HFF-Myc (cell line): ENCODE measurements around the gene SHTN1.

Experiments used
- DNase-seq: peaks from one replicate; pipeline ENCODE4 v3.0.0-alpha.2; 2011; ENCODE audit warnings: low read depth; ENCODE audit errors: extremely low read depth
- H3K4me3 ChIP-seq: replicated peaks from 2 replicates; pipeline ENCODE4 v1.5.1; 2011; ENCODE audit warnings: low read depth, mild to moderate bottlenecking, control low read depth, low read length
- TF ChIP-seq, protein P1 (sequence below): IDR thresholded peaks from 2 replicates; pipeline ENCODE4 v1.5.1; 2012; ENCODE audit warnings: mild to moderate bottlenecking, low read depth, low read length, control low read depth; ENCODE audit errors: missing control alignments

SHTN1 gene

DNA sequence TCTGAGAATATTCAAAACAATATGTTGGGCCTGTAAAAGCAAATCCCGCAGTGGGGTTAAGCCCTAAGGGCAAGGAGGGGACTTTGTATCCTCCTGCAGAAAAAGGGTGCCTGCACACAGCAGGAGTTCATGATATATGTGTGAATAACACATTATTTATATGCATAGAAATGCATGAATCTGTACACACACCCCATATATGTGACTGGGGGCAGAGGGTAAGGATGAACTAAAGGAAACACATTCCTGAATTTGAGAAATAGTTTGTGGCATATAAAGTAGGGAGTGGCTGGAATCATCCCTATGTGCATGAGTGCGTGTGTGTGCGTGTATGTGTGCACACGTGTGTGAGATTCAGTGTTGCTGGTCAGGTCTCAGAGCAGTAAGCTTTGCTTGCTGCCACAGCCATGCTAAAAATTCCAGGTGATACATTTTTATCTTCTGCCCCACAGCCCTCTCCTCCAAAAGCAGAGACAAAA, 136.8 kb downstream of the SHTN1 start:
- TF ChIP-seq, protein P1, sequence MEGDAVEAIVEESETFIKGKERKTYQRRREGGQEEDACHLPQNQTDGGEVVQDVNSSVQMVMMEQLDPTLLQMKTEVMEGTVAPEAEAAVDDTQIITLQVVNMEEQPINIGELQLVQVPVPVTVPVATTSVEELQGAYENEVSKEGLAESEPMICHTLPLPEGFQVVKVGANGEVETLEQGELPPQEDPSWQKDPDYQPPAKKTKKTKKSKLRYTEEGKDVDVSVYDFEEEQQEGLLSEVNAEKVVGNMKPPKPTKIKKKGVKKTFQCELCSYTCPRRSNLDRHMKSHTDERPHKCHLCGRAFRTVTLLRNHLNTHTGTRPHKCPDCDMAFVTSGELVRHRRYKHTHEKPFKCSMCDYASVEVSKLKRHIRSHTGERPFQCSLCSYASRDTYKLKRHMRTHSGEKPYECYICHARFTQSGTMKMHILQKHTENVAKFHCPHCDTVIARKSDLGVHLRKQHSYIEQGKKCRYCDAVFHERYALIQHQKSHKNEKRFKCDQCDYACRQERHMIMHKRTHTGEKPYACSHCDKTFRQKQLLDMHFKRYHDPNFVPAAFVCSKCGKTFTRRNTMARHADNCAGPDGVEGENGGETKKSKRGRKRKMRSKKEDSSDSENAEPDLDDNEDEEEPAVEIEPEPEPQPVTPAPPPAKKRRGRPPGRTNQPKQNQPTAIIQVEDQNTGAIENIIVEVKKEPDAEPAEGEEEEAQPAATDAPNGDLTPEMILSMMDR: no peak
- DNase-seq: no peak
- H3K4me3 ChIP-seq: no peak overlapping the region

DNA sequence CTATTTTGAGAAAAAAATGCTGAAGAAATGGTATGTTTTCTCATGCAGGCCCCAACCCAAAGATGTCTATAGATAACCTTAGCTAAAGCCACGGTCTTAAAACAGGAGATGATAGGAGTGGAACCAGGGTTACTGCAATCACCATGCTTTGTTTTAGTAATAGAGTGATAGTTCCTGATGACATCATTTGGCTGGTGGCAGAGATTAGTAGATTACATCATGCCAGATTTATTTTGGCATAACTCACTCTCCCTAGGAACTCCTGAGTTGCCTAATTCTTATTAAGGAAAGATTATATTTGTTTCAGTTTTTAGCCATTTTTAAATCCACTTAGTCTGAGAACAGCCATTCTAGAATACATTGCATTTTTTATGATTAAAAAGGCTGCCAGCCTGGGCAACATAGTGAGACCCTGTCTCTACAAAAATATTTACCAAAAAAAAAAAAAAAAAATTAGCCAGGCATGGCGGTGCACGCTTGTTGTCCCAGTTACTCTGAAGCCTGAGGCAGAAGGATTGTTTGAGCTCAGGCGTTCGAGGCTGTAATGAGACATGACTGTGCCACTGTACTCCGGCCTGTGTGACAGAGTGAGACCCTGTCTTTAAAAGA, 137.9 kb downstream of the SHTN1 start:
- H3K4me3 ChIP-seq: no peak overlapping the region
- no peak for DNase-seq
- TF ChIP-seq, protein P1: no peak

DNA sequence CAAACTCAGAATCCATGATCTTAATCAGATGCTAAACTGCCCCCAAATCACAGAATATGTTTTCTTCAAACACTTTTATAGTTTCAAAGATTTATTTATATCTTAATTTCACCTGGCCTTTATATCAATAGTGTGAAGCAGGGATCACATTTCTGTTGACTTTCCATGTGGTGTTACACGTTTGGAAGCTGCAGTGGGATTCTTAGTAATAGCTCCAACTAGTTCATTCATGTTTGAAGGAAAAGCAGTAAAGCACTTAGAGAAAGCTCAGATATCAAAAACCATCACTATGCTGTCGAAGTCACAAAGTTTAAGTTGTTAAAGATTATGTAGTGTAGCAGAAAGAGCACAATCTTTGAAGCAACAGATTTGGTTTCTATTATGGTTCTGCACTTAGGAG, 138.9 kb downstream of the SHTN1 start:
- H3K4me3 ChIP-seq: no peak overlapping the region
- DNase-seq: no peak
- TF ChIP-seq, protein P1: no peak

DNA sequence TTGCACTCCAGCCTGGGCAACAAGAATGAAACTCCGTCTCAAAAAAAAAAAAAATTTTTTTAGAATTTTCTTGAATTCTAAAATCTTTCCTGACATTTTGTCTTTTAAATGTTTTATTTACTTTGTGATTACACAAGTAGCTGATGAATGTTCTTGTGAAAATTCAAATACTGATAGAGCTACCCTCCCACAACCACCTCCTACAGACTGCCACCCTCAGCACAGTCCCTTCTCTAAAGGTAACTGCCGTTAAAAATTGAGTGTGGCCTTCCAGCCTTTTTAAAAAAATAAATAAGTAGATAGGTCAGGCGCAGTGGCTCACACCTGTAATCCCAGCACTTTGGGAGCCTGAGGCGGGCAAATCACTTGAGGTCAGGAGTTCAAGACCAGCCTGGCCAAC, 140.6 kb downstream of the SHTN1 start:
- H3K4me3 ChIP-seq: no peak overlapping the region
- TF ChIP-seq, protein P1: no peak
- no peak for DNase-seq

DNA sequence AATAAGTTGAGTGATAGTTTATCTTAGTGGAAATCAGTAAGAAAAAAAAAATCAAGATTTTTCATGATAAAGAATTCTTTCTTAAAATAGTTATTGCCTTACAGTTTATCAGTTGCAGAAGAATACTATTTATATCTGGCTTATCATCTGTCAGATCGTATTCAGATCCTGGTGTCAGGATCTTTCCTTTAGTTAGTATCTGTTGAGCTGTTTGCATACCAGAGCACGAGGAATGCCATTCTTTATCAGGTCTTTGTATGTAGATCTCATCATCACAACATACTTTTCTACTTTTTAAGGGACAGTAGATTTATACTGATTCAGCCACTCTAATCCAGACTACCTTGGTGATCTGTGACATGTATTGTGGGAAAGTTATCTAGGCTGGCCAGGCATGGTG, 143.2 kb downstream of the SHTN1 start:
- H3K4me3 ChIP-seq: no peak overlapping the region
- no peak for DNase-seq
- TF ChIP-seq, protein P1: no peak

DNA sequence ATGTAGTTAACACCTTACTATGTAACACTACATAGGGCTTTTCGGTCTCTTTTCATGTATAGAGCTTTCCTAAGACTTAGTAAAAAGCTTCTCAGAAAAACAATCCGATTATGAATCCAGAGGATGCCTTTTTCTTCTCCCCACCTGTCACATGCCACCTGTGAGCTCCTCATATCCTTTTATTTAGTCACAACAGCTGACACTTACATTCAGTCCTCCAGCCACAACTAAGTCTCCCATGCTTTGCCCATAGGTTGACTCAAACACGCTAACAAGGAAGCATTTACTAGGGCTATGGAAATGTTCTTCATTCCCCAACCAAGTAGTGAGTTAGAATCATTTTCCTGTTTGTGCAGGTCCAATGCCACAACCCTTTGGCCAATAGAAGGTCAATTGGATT, 147.8 kb downstream of the SHTN1 start:
- H3K4me3 ChIP-seq: no peak overlapping the region
- TF ChIP-seq, protein P1: no peak
- DNase-seq: no peak

DNA sequence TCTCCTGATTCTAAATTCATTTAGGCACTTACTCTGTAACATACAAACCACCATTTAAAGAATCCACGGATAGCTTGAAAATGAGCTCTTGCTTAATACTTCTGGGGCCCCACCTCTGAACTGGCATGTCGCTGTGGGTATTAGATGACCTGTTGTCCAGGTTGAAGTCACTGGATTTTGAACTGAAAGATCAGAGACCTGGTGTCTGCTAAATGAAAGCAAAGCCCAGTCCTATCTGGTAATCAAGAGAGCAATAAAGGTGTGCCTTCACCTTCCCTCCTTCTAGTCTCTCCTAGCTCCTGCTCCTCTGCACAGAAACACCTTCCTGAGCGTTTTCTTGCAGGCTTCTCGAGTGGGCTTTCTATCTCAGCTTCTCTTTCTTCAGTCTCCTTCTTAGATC, 151.3 kb downstream of the SHTN1 start:
- TF ChIP-seq, protein P1: no peak
- no peak for DNase-seq
- H3K4me3 ChIP-seq: no peak overlapping the region
